ENCODE results near the gene FRG2. TPM values are rescaled to one million over a fixed set of nuclear protein-coding genes. Genes with fewer than 3 reads are reported as not detected.

The FRG2 gene
- total RNA-seq, 1 donor from 2014 or later: not detected

Other genes starting within 250 kb of the FRG2 start
- gene FRG1, start 86.4 kb downstream of the FRG2 start, total RNA-seq: 45.1 and 49.0 TPM in 2 replicates
- not detected in 2 replicates for gene DBET, start 37.2 kb upstream of the FRG2 start, total RNA-seq
- gene DUX4, start 146.5 kb upstream of the FRG2 start, total RNA-seq: not detected in 2 replicates

All from activated B cell treated with CpG ODN at 0.5 μM for 24 hours (primary cell).